ENCODE measurements around the gene RYR1.

Gene RYR1

DNA sequence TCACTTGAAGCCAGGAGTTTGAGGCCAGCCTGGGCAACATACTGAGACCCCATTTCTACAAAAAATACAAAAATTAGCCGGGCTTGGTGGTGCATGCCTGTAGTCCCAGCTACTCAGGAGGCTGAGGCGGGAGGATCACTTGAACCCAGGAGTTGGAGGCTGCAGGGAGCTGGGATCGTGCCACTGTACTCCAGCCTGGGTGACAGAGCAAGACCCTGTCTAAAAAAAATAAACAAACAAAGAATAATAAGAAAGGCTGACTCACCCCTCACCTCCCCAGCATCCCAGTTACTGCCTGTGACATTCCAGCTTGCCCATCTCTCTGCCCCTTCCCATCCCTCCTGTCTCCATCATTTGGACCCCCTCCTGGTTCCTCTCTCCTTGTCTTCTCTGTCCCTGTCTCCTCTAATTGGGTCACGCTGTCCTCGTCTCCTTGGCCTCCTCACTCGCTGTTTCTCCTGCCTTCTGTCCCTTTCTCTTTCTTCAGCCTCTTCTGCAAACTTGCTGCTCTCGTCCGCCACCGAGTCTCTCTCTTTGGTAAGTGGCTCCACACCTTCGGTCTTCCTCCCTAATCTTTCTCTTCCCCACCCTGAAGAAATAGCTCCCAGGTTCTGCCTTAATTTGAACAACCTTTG lies 77.7 kb downstream of the RYR1 start:
- H3K36me3 ChIP-seq (ENCODE audit: control insufficient read depth in 2 of 2, insufficient read depth in 1 of 2, low read length in 2 of 2), result no peaks in the 10 kb centered on the region; a peak in 1 of 3 replicates
- no peak for TF ChIP-seq ZNF600 (tag by site-specific recombination; IDR thresholded peaks at IDR 0.05)
- no peak for TF ChIP-seq ZNF837 (tag by site-specific recombination; IDR thresholded peaks at IDR 0.05)
- TF ChIP-seq ZNF311 (tag by site-specific recombination; IDR thresholded peaks at IDR 0.05; ENCODE audit: borderline replicate concordance), result 0 out of 2 replicates have a peak, but pooled peaks have one; percentile 38
- peak; percentile 71 for TF ChIP-seq PRDM1 (tag by site-specific recombination; IDR thresholded peaks at IDR 0.05)
- TF ChIP-seq RBAK (tag by site-specific recombination; IDR thresholded peaks at IDR 0.05), result peak; percentile 28; the same call in 1 of the 2 replicates
- no peak for TF ChIP-seq ZSCAN23 (tag by site-specific recombination; IDR thresholded peaks at IDR 0.05)
- TF ChIP-seq ZNF366 (tag by site-specific recombination; conservative IDR thresholded peaks at IDR 0.05), result peak; percentile 62
- TF ChIP-seq, protein P1, sequence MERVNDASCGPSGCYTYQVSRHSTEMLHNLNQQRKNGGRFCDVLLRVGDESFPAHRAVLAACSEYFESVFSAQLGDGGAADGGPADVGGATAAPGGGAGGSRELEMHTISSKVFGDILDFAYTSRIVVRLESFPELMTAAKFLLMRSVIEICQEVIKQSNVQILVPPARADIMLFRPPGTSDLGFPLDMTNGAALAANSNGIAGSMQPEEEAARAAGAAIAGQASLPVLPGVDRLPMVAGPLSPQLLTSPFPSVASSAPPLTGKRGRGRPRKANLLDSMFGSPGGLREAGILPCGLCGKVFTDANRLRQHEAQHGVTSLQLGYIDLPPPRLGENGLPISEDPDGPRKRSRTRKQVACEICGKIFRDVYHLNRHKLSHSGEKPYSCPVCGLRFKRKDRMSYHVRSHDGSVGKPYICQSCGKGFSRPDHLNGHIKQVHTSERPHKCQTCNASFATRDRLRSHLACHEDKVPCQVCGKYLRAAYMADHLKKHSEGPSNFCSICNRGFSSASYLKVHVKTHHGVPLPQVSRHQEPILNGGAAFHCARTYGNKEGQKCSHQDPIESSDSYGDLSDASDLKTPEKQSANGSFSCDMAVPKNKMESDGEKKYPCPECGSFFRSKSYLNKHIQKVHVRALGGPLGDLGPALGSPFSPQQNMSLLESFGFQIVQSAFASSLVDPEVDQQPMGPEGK (tag by site-specific recombination; IDR thresholded peaks at IDR 0.05), result 0 out of 2 replicates have a peak, but pooled peaks have one; percentile 35
- TF ChIP-seq ZNF423 (tag by site-specific recombination; IDR thresholded peaks at IDR 0.05), result no peak
- TF ChIP-seq SP7 (tag by site-specific recombination; IDR thresholded peaks at IDR 0.05), result peak; percentile 14; the same call in 1 of the 2 replicates
- TF ChIP-seq, protein P2, sequence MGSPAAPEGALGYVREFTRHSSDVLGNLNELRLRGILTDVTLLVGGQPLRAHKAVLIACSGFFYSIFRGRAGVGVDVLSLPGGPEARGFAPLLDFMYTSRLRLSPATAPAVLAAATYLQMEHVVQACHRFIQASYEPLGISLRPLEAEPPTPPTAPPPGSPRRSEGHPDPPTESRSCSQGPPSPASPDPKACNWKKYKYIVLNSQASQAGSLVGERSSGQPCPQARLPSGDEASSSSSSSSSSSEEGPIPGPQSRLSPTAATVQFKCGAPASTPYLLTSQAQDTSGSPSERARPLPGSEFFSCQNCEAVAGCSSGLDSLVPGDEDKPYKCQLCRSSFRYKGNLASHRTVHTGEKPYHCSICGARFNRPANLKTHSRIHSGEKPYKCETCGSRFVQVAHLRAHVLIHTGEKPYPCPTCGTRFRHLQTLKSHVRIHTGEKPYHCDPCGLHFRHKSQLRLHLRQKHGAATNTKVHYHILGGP (tag by site-specific recombination; IDR thresholded peaks at IDR 0.05), result 0 out of 2 replicates have a peak, but pooled peaks have one; percentile 11
- TF ChIP-seq KLF8 (tag by site-specific recombination; IDR thresholded peaks at IDR 0.05), result 0 out of 2 replicates have a peak, but pooled peaks have one; percentile 22
- TF ChIP-seq, protein P3, sequence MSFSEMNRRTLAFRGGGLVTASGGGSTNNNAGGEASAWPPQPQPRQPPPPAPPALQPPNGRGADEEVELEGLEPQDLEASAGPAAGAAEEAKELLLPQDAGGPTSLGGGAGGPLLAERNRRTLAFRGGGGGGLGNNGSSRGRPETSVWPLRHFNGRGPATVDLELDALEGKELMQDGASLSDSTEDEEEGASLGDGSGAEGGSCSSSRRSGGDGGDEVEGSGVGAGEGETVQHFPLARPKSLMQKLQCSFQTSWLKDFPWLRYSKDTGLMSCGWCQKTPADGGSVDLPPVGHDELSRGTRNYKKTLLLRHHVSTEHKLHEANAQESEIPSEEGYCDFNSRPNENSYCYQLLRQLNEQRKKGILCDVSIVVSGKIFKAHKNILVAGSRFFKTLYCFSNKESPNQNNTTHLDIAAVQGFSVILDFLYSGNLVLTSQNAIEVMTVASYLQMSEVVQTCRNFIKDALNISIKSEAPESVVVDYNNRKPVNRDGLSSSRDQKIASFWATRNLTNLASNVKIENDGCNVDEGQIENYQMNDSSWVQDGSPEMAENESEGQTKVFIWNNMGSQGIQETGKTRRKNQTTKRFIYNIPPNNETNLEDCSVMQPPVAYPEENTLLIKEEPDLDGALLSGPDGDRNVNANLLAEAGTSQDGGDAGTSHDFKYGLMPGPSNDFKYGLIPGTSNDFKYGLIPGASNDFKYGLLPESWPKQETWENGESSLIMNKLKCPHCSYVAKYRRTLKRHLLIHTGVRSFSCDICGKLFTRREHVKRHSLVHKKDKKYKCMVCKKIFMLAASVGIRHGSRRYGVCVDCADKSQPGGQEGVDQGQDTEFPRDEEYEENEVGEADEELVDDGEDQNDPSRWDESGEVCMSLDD (tag by site-specific recombination; IDR thresholded peaks at IDR 0.05), result peak; percentile 22; the same call in 1 of the 2 replicates
- TF ChIP-seq ZNF175 (tag by site-specific recombination; IDR thresholded peaks at IDR 0.05), result no peak
- TF ChIP-seq, protein P4, sequence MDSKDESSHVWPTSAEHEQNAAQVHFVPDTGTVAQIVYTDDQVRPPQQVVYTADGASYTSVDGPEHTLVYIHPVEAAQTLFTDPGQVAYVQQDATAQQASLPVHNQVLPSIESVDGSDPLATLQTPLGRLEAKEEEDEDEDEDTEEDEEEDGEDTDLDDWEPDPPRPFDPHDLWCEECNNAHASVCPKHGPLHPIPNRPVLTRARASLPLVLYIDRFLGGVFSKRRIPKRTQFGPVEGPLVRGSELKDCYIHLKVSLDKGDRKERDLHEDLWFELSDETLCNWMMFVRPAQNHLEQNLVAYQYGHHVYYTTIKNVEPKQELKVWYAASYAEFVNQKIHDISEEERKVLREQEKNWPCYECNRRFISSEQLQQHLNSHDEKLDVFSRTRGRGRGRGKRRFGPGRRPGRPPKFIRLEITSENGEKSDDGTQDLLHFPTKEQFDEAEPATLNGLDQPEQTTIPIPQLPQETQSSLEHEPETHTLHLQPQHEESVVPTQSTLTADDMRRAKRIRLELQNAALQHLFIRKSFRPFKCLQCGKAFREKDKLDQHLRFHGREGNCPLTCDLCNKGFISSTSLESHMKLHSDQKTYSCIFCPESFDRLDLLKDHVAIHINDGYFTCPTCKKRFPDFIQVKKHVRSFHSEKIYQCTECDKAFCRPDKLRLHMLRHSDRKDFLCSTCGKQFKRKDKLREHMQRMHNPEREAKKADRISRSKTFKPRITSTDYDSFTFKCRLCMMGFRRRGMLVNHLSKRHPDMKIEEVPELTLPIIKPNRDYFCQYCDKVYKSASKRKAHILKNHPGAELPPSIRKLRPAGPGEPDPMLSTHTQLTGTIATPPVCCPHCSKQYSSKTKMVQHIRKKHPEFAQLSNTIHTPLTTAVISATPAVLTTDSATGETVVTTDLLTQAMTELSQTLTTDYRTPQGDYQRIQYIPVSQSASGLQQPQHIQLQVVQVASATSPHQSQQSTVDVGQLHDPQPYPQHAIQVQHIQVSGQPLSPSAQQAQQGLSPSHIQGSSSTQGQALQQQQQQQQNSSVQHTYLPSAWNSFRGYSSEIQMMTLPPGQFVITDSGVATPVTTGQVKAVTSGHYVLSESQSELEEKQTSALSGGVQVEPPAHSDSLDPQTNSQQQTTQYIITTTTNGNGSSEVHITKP (tag by site-specific recombination; IDR thresholded peaks at IDR 0.05), result peak; percentile 80
- TF ChIP-seq ZNF610 (tag by site-specific recombination; IDR thresholded peaks at IDR 0.05; ENCODE audit: borderline replicate concordance), result no peak
- peak; percentile 84 for TF ChIP-seq WT1 (tag by site-specific recombination; IDR thresholded peaks at IDR 0.05)
- peak; percentile 84; the same call in 1 of the 2 replicates for TF ChIP-seq ZNF548 (tag by site-specific recombination; IDR thresholded peaks at IDR 0.05)
- peak; percentile 45; the same call in 1 of the 2 replicates for TF ChIP-seq GLIS1 (tag by site-specific recombination; IDR thresholded peaks at IDR 0.05)
- no peaks in the 10 kb centered on the region for H3K4me1 ChIP-seq (ENCODE audit: control insufficient read depth, insufficient read depth, low read length)
- ChIA-PET CTCF (interaction anchor here (0.8 to 7.1 kb wide), 4 partner anchors 96 to 124 kb away, joined by 4 to 45 read pairs (median 6); partner anchors contain the start of gene FAM98C), POLR2A (interaction anchor here (0.9 kb wide), 1 partner anchor 108 kb away, joined by 3 read pairs; the partner anchor contains the start of gene EIF3K)
- H3K27ac ChIP-seq (ENCODE audit: extremely low read depth, low read depth, low read length), result no peak overlapping the region
- H3K4me3 ChIP-seq (ENCODE audit: low read depth, low read length), result no peak overlapping the region
- H3K9me3 ChIP-seq (ENCODE audit: control insufficient read depth, insufficient read depth, low read depth, low read length), result no peaks in the 10 kb centered on the region

Data from HEK293 (cell line).